ENCODE measurements around the gene MT1A.
A peak's percentile ranks its signal among the peaks of the same experiment; 100 is the strongest.

MT1A gene

DNA sequence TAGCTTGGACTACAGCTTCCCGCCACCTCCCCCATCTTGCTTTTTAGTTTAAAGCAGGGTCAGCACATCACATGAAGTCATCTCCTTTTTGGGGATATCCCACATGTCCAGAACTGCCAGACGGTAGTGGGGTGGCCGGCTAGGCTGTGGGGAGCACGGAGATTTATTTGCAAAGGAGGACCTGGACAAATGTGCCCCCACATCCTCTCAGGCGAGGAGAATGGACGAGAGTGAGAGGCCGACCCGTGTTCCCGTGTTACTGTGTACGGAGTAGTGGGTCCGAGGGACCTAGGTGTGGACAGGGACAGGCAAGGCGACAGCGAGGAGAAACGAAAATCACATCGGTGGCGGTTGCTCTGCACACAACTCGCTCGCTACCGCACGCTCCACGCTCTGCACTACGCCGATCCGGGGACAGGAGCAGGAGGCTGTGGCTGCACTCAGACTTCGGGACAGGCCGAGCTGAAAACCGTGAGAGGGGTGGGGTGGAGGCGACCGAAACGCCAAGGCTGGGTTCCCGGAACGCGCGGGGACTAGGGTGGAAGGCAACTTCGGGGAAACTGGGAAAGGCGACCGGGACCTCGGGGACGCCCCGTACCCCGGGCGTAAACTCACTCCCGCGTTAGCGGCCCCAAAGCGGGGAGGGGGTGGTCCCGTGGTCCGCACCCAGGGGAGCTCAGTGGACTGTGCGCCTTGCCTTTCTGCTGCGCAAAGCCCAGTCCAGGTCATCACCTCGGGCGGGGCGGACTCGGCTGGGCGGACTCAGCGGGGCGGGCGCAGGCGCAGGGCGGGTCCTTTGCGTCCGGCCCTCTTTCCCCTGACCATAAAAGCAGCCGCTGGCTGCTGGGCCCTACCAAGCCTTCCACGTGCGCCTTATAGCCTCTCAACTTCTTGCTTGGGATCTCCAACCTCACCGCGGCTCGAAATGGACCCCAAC lies at the start of gene MT1A:
Gene MT1A (plus strand): TSS at position 853 of the 937 bp plus-strand sequence. CDS start 73 bp downstream, at position 926.
- no peak for DNase-seq

DNA sequence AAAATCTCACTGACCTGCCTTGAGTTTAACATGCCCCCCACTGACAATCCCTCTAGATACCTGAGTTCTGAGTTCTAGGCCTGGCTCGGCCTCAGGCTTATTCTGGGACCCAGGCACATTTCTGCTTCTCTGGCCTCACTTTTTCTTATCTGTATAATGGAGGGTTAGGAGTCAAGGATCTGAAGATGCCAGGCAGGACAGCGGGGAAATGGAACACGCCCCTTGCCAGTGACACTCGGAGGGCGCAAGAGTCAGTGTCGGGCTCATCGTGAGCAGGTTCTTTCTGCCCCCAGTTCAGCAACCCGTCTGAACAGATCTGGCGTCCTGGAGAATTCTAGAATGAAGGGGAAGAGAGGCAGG lies 49.7 kb upstream of the MT1A start:
- no peak for DNase-seq

- no peak for DNase-seq
These were observed 49.1 kb upstream of the MT1A start, which contains the start of gene MT3 for GRCh38 chr16:56589141-56590039. MT3 (plus strand) TSS chr16:56589528; CDS start chr16:56589591, 63 bp downstream.

DNA sequence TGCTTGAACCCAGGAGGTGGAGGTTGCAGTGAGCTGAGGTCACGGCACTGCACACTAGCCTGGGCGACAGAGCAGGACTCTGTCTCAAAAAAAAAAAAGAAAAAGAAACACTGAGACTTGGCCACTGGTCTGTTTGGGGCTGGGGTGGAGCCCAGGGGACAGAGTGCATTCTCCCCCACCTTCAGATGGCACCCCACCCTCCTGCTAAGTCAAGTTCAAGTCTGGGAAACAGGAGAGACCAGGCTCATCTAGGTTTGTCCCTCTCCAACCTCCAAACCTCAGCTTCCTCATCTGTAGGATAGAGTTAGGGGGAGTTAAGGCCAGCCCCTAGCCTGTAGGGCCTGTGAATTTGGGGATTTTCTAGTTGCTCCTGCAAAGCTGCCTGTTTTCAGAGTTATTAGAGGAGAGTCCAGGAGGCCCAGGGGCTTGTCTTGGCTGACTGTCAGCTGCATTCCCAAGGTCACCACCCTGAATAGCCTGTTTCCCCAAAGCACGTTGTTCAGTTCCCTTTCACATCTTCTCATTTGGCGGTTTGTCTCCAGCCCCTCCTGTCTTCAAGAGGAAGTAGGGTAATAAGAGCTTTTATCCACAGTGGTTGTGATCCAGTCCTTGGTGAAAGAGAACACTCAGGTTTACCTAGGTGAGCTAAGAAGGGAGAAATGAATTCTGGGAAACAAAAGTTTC lies 46.9 kb upstream of the MT1A start:
- no peak for DNase-seq

DNA sequence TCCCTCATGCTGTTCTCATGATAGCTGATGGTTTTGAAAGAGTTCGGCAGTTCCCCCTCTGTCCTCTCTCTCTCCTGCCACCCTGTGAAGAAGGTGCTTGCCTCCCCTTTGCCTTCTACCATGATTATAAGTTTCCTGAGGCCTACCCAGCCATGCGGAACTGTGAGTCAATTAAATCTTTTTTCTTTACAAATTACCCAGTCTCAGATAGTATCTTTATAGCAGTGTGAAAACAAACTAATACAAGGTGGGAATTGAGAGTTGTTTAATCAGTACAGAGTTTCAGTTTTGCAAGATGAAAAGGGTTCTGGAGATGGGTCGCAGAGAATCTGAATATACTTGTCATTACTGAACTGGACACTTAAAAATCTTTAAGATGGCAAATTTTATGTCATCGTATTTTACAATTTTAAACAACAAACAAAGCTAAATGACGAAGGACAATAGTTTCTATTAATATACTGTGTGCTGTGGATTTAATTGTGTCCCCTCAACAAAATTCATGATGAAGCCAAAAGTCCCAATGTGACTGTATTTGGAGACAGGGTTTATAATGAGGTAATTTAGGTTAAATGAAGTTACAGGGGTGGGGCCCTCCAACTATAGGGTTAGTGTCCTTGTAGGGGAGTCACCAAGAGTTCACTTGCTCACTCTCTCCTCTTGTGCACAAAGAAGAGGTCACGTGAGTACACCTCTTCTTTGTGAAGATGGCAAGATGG lies 44.7 kb upstream of the MT1A start:
- DNase-seq, result no peak

GRCh38 chr16:56594292-56594619 lies 44.2 kb upstream of the MT1A start:
- no peak for DNase-seq

DNA sequence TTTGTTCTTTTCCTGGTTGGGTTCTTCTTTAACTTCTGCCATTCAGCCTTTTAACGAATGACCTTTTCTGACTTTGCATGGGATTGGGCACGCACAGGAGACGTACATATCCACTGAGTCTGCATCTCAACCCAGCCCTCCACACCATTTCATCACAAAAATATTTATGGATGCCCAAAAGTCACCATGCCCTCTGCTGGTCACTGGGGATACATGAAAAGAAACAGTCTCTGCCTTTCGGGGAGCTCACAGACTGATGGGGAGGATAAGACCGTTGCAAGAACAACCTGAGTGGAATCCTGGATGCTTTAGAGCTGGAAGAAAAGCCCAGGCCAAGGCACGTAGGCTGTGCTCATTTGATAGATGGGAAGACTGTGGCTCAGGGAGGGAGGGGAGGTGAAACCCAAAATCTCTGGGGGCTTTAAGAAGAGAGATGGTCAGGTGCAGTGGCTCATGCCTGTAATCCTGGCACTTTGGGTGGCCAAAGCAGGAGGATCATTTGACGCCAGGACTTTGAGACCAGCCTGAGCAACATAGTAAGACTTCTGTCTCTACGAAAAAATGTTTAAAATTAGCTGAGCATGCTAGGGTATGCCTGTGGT lies 38.0 kb upstream of the MT1A start:
- DNase-seq, result peak; percentile 54

- no peak for DNase-seq
These were observed 37.1 kb upstream of the MT1A start for GRCh38 chr16:56601325-56601724.

DNA sequence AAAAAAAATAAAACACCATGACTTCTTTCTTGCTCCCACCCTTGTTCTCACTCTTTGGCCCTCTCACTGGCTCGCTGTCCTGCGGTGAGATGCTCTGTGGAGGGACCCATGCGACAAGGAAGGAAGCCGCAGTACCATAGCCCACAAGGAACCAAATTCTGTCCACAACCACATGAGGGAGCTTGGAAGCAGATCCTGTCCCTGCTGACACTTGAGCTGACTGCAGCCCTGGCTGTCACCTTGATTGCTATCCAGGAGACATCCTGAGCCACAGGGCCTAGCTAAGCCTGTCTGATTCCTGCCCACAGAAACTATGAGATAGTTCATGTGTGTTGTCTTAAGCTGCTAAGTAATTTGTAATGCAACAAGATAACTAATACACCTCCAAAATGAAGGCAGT lies 34.9 kb upstream of the MT1A start:
- no peak for DNase-seq

DNA sequence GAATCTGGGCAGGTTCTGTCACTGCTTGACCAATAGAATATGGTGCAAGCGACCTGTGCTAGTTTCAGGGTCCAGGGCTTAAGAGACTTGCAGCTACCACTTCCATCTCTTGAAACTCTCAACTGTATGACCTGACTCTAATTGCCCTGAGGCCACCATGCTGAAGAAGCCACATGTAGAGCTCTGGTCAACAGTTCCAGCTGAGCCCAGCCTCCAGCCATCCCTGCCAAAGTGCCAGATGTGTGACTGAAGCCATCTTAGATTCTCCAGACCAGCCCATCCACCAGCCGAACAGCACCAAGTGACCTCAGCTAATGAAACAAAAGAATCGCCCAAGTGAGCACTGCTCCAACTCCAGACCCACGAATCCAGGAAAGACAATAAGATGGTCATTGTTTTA lies 33.5 kb upstream of the MT1A start:
- DNase-seq, result no peak

DNA sequence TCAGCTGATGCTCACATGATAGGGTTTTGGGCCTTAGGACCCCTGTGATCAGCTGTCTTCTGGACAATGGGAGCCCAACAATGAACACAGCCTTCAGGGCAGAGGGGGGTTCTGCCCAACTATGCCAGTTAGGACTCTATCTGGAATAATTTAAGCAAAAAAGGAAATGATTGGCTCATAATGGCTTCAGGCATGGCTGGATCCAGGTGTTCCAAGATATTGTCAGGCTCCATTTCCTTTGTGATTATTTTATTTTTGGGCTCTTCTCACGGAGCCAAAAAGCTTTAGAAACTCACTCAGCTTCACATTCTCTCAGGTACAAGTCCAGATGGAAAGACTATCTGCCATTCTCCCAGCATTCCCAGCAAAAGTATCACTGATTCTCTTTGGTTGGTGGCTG lies 33.0 kb upstream of the MT1A start:
- no peak for DNase-seq

- no peak for DNase-seq
These were observed 32.4 kb upstream of the MT1A start for GRCh38 chr16:56606071-56606475.

DNA sequence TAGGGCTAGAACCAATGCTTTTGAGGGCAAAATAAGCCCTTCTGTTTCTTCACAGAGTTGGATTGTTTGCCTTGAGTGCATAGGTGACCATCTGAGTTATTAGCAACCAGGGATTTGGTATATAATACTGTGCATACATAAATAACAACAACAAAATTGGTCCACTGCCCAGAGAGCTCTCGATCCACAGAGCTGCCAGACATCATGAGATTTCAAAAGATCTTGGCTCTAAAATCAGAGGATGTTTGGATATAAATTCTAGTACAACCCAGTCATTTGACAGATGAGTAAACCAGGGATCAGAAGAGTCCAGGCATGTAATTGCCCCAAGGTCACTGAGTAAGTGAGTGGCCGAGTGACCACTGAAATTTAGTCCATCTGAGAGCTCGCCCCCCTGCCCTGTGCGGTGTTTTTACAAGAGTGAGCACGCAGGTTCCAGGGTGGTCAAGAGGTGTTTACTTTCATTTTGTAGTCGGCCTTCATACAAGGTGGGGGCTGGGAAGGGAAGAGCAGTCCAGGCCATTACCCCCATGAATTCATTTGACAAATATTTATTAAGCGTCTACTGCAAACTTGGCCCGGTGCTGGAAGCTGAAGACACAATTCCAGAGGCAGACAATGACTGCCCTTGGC lies 31.9 kb upstream of the MT1A start:
- no peak for DNase-seq

DNA sequence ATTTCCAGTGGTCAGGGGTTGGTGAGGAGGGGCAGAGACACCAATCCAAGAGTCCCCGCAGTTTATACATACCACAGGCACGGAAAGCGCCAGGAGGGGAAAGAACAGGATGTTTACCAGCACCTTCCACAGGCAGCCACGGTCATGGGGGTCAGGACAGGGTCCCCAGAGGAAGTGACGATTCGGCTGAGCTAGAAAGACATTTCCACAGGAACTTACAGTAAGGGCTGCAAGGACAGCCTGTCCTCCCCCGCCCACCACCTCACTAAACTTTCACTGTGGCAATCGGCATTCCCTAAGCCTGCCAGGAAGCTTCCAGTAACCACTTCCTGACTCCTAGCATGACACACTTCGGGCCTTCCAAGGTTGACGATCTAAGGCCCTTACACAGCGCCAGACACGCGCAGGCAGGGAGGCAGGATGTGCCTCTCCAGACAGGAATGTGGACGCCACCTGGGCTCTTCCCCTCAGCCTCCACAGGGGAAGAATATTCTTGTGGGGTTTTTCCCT lies 31.3 kb upstream of the MT1A start:
- DNase-seq, result no peak

- DNase-seq, result no peak
These were observed 30.8 kb upstream of the MT1A start for GRCh38 chr16:56607675-56608042.

DNA sequence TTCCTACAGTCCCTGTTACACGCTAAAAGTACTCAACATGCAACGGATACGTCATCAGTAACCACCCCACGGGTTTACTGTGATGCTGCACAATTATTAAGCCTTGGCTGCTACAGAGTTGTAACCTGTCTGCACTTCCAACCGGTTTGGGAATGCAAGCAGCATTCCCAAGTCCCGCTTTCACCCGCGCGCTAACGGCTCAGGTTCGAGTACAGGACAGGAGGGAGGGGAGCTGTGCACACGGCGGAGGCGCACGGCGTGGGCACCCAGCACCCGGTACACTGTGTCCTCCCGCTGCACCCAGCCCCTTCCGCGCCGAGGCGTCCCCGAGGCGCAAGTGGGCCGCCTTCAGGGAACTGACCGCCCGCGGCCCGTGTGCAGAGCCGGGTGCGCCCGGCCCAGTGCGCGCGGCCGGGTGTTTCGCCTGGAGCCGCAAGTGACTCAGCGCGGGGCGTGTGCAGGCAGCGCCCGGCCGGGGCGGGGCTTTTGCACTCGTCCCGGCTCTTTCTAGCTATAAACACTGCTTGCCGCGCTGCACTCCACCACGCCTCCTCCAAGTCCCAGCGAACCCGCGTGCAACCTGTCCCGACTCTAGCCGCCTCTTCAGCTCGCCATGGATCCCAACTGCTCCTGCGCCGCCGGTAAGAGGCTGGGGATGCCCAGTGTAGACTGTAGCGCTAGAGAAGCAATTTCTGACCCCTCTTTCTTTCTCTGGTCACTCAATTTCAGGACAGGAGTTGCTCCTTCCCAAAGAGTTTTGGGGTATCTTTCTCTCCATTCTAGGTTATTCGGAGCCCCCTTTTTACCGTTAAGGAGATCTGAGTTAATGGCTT lies 30.2 kb upstream of the MT1A start, which contains the start of gene MT2A:
Gene MT2A (plus strand): TSS at position 542 of the 833 bp plus-strand sequence. CDS start 72 bp downstream, at position 614.
- DNase-seq, result peak; percentile 87

DNA sequence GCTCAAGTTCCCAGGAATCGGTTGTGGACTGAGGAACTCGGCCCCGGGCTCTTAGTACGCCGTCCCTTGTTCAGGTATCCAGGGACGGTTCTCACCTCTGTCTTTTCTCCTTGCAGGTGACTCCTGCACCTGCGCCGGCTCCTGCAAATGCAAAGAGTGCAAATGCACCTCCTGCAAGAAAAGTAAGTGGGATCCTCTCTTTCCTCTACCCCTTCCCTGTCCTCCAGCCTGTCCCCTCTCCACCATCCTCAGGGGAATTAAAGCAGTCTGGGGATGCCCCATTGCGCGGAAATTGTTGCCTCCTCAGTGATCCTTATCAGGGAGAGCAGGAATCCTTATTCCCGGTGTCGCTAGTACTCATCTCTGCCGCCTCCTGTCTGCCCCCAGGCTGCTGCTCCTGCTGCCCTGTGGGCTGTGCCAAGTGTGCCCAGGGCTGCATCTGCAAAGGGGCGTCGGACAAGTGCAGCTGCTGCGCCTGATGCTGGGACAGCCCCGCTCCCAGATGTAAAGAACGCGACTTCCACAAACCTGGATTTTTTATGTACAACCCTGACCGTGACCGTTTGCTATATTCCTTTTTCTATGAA lies 29.5 kb upstream of the MT1A start:
- no peak for DNase-seq

DNA sequence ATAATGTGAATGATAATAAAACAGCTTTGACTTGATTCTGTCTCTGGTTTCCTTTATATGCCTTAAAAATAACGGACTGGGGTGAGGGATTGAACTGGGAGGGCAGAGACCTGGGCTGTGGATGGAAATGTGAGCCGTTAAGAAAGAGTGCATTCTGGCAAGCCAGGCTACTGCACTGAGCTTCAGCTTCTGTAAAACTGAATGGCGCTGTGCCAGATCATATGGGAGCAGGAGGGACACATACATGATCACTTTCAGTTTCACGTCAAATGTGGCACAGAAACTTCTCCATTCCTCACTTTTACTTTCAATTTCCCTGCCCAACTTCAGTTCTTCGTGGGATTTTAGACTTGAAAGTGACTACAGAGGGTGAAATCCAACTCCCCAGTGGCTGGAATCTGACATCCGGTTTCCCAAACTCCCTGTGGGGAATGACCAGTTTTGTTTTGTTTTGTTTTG lies 29.0 kb upstream of the MT1A start:
- peak; percentile 75 for DNase-seq

DNA sequence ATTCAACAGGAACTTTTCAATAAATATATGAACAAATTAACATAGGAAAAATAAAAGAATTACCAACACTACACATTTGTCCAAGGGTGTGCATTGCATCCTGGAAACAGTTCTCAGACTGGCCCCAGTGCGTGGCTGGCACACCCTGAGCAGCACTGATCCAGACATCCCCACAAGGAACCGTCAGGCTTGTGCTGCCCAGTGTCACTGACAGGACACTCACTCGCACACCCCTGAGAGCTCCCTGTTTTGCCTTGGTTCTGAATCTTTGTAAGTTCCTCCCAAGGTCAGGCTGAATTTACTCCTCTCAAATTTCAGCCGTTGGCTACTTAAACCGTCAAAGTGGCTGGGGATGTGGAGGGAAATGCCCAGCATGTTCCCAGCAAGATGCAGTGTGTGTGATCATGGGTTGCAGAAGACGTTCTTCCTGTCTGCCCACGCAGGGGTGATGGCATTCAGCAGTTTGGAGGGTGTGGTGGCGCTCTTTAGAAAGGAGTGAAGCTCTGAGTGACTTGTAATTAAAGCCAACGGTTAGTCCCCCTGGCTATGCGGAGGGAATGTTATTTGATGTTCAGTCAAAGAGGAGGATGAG lies 28.4 kb upstream of the MT1A start:
- peak; percentile 66 for DNase-seq

Measured in CD4-positive, alpha-beta T cell treated with Interleukin-12 subunit alpha and Interleukin-12 subunit beta, for 1 hour (primary cell).